Transverse colon (tissue), 4 donors: ENCODE results near the gene ERP29. TPM values are rescaled to one million over a fixed set of nuclear protein-coding genes. Genes with fewer than 3 reads are reported as not detected.

ENCODE experiments used
- DNase-seq: peaks from one replicate; pipeline ENCODE4 v3.0.0-alpha.2; 2019
- H3K27ac ChIP-seq, 4 donors: fragments of 200-600 bp; sonication (generic); 2 replicates each; pipeline ENCODE4 v1.5.1; 2016 to 2018; ENCODE audit warnings: inconsistent platforms in 4 of 4
- H3K27me3 ChIP-seq: fragments of 200-600 bp; sonication (generic); 2 replicates; pipeline ENCODE4 v1.5.1; 2017; ENCODE audit warnings: inconsistent platforms
- H3K36me3 ChIP-seq, 4 donors: fragments of 200-600 bp; sonication (generic); 2 replicates each; pipeline ENCODE4 v1.5.1; 2017 to 2019; ENCODE audit warnings: inconsistent platforms in 4 of 4
- H3K4me1 ChIP-seq, 4 donors: fragments of 200-600 bp; sonication (generic); 2 replicates each; pipeline ENCODE4 v1.5.1; 2017 to 2020; ENCODE audit warnings: inconsistent platforms in 4 of 4
- H3K4me3 ChIP-seq, 4 donors: fragments of 200-600 bp; sonication (generic); 1 replicate in 1 of 4; 2 replicates in 3 of 4; pipeline versions ENCODE4 v1.5.1 to v1.6.1; 2017 to 2019; ENCODE audit warnings: inconsistent platforms in 4 of 4
- H3K9me3 ChIP-seq, 2 donors: fragments of 200-600 bp; sonication (generic); 2 replicates each; pipeline ENCODE4 v1.5.1; 2017 to 2019; ENCODE audit warnings: inconsistent platforms in 2 of 2
- CTCF ChIP-seq, 5 experiments: fragments of 200-600 bp in 3 of 5; fragments of 450-650 bp in 2 of 5; sonication (generic) in 3 of 5; IDR thresholded peaks; 1 replicate in 2 of 5; 2 replicates in 3 of 5; pipeline ENCODE4 v1.5.1; 2016 to 2017; ENCODE audit warnings: antibody characterized with exemption in 5 of 5, inconsistent platforms in 3 of 5, mild to moderate bottlenecking in 2 of 5, moderate library complexity in 1 of 5
- EP300 ChIP-seq: sonication (generic); formaldehyde crosslinking; IDR thresholded peaks from one replicate; pipeline ENCODE4 v1.6.1; 2017; ENCODE audit warnings: antibody characterized with exemption, low read depth
- POLR2A ChIP-seq: fragments of 450-650 bp; IDR thresholded peaks from one replicate; pipeline ENCODE4 v1.6.1; 2016; ENCODE audit warnings: antibody characterized with exemption, mild to moderate bottlenecking, moderate library complexity
- POLR2AphosphoS5 ChIP-seq, 3 donors: sonication (generic); formaldehyde crosslinking; IDR thresholded peaks; one replicate each; pipeline ENCODE4 v1.6.1; 2016; ENCODE audit warnings: antibody characterized with exemption in 3 of 3
- WGBS, 2 donors: methylation state at CpG; one replicate each; pipeline ENCODE4 v1.1.5; 2018; ENCODE audit warnings: low coverage in 1 of 2; 5-methylcytosine and 5-hydroxymethylcytosine counted together
- in situ Hi-C, 4 donors: fragments of 200-750 bp; cut with MboI; loops; one replicate each; pipeline versions ENCODE4 v1.15.0 to v1.15.1; 2017; ENCODE audit warnings: low sequenced_read_pairs in 3 of 4, low pct_ligation_motif_present in 1 of 4, low pct_unique_long_range_greater_than_20kb in 1 of 4
- intact Hi-C: fragments of 100-400 bp; cut with DNase I; formaldehyde crosslinking; loops from one replicate; pipeline ENCODE4 v1.15.1; 2023; ENCODE audit warnings: low total_unique reads
- total RNA-seq, 4 donors: library from RNA; depleted of rRNA; stranded (reverse); fragments of >200 nt; gene quantifications; one replicate each; pipeline ENCODE4 v1.1.0, GENCODE V29; 2016

Gene ERP29
- 10 to 100 TPM; 16.5 to 69.8 (median 37.5) TPM for total RNA-seq

GRCh38 chr12:112012775-112013600 is at the start of gene ERP29, which contains the start of gene TMEM116:
Gene ERP29 (plus strand): TSS chr12:112013426. CDS start chr12:112013466, 40 bp downstream.
Gene TMEM116 (minus strand): TSS chr12:112013165. CDS start chr12:112005270, 7,895 bp downstream.
- Histone ChIP-seq H3K4me1 (peaks cover 16 to 44% (median 25%) of the 10 kb centered on the region in 4 donors), H3K9me3 (no peaks in the 10 kb centered on the region), H3K27ac (peak within 1 kb of the TSS; percentile 98 to 99 (median 98)), H3K4me3 (peak within 1 kb of the TSS; percentile 70 to 90 (median 84)), H3K27me3 (no peaks in the 10 kb centered on the region), H3K36me3 (peaks cover 0 to 3% (median 0%) of the 10 kb centered on the region in 4 donors)
- WGBS, 2 donors, result 0% methylated on average over 67 of the region's 67 CpGs; no CpG with 5 or more reads in 1 of the 2 donors
- intact Hi-C loops (no loop called here), in situ Hi-C loops (loop anchor here in 2 of 4 donors (10.0 kb wide), 1 partner anchor 68 kb away; no protein-coding TSS in a partner anchor)
- peak; percentile 100 for DNase-seq
- TF ChIP-seq POLR2A, result peak; percentile 95
- TF ChIP-seq POLR2AphosphoS5 (IDR thresholded peaks at IDR 0.05), result peak; percentile 94 to 98 (median 98)
- peak; percentile 62 to 94 (median 64) for TF ChIP-seq CTCF (IDR thresholded peaks at IDR 0.05)
- peak; percentile 33 for TF ChIP-seq EP300

- no peaks in the 10 kb centered on the region for H3K36me3 ChIP-seq
- no peak overlapping the region for H3K27ac ChIP-seq
- in situ Hi-C loops, result no loop called here
- no peaks in the 10 kb centered on the region for H3K9me3 ChIP-seq
- no peak overlapping the region for H3K4me3 ChIP-seq
- no peak for TF ChIP-seq POLR2A
- 58 to 62% methylated on average over 1 of the region's 1 CpG for WGBS, 2 donors
- no peak for DNase-seq
- H3K27me3 ChIP-seq, result no peaks in the 10 kb centered on the region
- peaks cover 0 to 6% (median 0%) of the 10 kb centered on the region in 4 donors for H3K4me1 ChIP-seq
- intact Hi-C loops, result no loop called here
These were observed 48.3 kb upstream of the ERP29 start for GRCh38 chr12:111964935-111965334.

GRCh38 chr12:111971800-111972199 is 41.4 kb upstream of the ERP29 start:
- Histone ChIP-seq H3K27ac (no peak overlapping the region), H3K27me3 (no peaks in the 10 kb centered on the region), H3K9me3 (peaks cover 11 to 18% of the 10 kb centered on the region in 2 donors), H3K4me3 (no peak overlapping the region), H3K4me1 (no peaks in the 10 kb centered on the region), H3K36me3 (peaks cover 0 to 18% (median 0%) of the 10 kb centered on the region in 4 donors)
- TF ChIP-seq POLR2AphosphoS5 (IDR thresholded peaks at IDR 0.05), result no peak
- TF ChIP-seq POLR2A, result no peak
- no peak for TF ChIP-seq CTCF (IDR thresholded peaks at IDR 0.05)
- no peak for TF ChIP-seq EP300
- DNase-seq, result no peak
- intact Hi-C loops, result no loop called here
- in situ Hi-C loops, result no loop called here

- no peak for DNase-seq
- in situ Hi-C loops, result no loop called here
These were observed 37.9 kb upstream of the ERP29 start for GRCh38 chr12:111975161-111975931.

More at GRCh38 chr12:111975161-111975931, 37.9 kb upstream of the ERP29 start:
- Histone ChIP-seq H3K27ac (no peak overlapping the region), H3K4me3 (no peak overlapping the region), H3K36me3 (peaks cover 0 to 17% (median 0%) of the 10 kb centered on the region in 4 donors), H3K4me1 (no peaks in the 10 kb centered on the region), H3K9me3 (peaks cover 9 to 18% of the 10 kb centered on the region in 2 donors), H3K27me3 (no peaks in the 10 kb centered on the region)
- 90 to 91% methylated on average over 4 to 5 of the region's 5 CpGs for WGBS, 2 donors
- TF ChIP-seq EP300, result no peak
- no peak for TF ChIP-seq POLR2AphosphoS5 (IDR thresholded peaks at IDR 0.05)
- TF ChIP-seq POLR2A, result no peak
- no peak for TF ChIP-seq CTCF (IDR thresholded peaks at IDR 0.05)
- intact Hi-C loops, result no loop called here
